Measurements from ENCODE around the gene JKAMP. TPM values are rescaled to one million over a fixed set of nuclear protein-coding genes. Genes with fewer than 3 reads are reported as not detected.

Gene JKAMP
- total RNA-seq, 1 donor from 2014 or later, result 57.1 TPM

DNA sequence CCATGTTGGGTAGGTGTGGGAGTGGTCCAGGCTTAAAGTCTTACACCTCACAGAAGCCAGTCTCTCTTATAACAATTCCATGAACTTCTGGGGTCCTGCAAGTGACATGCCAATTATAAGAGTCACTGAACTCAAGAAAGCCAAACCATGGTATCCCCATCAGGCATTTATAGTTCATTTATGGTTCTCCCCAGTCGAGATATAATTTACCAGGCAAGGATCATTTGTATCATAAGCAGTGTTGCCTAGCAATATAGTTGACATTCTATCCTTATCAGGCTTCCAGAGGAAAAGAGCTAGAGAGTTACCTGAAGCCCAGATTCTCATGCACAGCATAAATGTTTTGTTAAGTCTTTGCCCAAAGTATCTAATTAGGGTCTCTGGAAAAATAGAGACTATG is 8.1 kb downstream of the JKAMP start:
- no peak for DNase-seq (ENCODE audit: low read depth)
- TF ChIP-seq, protein P1, sequence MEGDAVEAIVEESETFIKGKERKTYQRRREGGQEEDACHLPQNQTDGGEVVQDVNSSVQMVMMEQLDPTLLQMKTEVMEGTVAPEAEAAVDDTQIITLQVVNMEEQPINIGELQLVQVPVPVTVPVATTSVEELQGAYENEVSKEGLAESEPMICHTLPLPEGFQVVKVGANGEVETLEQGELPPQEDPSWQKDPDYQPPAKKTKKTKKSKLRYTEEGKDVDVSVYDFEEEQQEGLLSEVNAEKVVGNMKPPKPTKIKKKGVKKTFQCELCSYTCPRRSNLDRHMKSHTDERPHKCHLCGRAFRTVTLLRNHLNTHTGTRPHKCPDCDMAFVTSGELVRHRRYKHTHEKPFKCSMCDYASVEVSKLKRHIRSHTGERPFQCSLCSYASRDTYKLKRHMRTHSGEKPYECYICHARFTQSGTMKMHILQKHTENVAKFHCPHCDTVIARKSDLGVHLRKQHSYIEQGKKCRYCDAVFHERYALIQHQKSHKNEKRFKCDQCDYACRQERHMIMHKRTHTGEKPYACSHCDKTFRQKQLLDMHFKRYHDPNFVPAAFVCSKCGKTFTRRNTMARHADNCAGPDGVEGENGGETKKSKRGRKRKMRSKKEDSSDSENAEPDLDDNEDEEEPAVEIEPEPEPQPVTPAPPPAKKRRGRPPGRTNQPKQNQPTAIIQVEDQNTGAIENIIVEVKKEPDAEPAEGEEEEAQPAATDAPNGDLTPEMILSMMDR (conservative IDR thresholded peaks at IDR 0.05; ENCODE audit: low read depth, low read length), result no peak
- H3K4me3 ChIP-seq (ENCODE audit: low read depth, low read length), result no peak overlapping the region

DNA sequence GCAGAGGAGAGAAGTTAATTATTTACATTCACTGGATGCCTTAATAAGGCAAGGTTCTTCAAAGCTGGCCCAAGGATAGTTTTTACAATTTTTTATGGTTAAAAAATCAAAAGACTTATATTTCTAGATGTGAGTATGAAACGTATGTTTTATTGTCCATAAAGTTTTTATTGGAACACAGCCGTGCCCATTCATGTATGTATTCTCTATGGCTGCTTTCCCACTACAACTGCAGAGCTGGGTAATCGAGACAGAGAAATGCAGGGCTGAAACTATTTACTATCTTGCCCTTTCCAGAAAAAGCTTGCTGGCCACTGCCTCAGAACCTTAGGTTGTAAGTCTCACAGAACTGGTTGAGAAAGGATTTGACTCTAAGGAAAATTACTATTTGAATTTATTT is 16.4 kb downstream of the JKAMP start:
- TF ChIP-seq, protein P1 (conservative IDR thresholded peaks at IDR 0.05; ENCODE audit: low read depth, low read length), result no peak
- DNase-seq (ENCODE audit: low read depth), result no peak
- no peak overlapping the region for H3K4me3 ChIP-seq (ENCODE audit: low read depth, low read length)

- TF ChIP-seq, protein P1 (conservative IDR thresholded peaks at IDR 0.05; ENCODE audit: low read depth, low read length), result no peak
- DNase-seq (ENCODE audit: low read depth), result no peak
- no peak overlapping the region for H3K4me3 ChIP-seq (ENCODE audit: low read depth, low read length)
Observed at GRCh38 chr14:59503256-59503655, 18.9 kb downstream of the JKAMP start.

DNA sequence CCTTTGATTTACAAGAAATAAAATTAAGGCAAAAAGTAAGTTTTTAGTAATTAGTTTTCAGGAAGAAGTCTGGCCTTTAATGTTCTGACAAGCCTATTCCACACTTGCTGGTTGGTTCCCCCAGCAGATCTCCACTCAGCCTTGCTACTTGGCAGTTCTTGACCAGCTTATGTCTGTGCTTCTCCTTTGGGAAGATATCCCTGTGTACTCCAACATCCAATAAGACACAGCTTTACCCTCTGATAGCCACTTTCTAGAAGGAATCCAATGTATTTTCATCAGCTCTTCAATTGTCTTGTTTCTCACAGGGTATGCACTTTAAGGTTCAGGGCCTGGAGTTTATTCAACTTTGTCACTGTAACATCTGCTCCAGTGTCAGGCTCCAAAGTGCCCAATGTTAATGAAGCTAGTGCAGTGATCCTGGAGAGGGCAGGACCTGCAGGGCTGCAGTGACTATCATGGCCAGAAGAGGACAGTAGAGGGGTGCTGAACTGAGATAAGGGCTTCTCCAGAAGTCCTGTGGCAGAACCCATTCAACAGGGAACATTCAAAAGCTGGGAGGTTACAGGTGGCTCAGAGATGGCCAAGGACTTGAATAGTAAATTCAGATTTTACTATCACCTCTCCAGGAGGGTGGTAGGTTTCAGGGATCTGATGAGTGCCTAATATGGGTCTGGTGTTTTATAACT is 22.9 kb downstream of the JKAMP start:
- no peak overlapping the region for H3K4me3 ChIP-seq (ENCODE audit: low read depth, low read length)
- TF ChIP-seq, protein P1 (conservative IDR thresholded peaks at IDR 0.05; ENCODE audit: low read depth, low read length), result peak; percentile 93
- DNase-seq (ENCODE audit: low read depth), result no peak

DNA sequence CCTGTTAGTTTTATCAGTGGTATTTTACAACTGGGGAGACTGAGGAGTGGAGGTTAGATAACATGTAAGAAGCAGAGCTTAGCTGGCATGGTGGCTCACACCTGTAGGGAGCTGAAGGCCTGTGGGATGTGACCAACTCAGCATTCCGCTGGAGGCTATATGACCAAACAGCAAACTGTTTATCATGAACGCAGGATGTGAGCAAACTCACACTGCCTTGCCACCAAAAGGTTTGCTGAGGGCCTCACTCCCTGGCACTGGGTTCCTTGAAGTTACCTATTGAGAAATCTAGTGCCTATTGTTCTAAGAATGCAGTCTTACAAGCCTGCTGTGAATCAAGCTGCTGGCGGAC is 23.4 kb downstream of the JKAMP start:
- TF ChIP-seq, protein P1 (conservative IDR thresholded peaks at IDR 0.05; ENCODE audit: low read depth, low read length), result no peak
- DNase-seq (ENCODE audit: low read depth), result no peak
- no peak overlapping the region for H3K4me3 ChIP-seq (ENCODE audit: low read depth, low read length)

- H3K4me3 ChIP-seq (ENCODE audit: low read depth, low read length), result no peak overlapping the region
- no peak for DNase-seq (ENCODE audit: low read depth)
- TF ChIP-seq, protein P1 (conservative IDR thresholded peaks at IDR 0.05; ENCODE audit: low read depth, low read length), result no peak
Observed at GRCh38 chr14:59509101-59509500, 24.8 kb downstream of the JKAMP start.

GRCh38 chr14:59510001-59510400 is 25.7 kb downstream of the JKAMP start:
- TF ChIP-seq, protein P1 (conservative IDR thresholded peaks at IDR 0.05; ENCODE audit: low read depth, low read length), result no peak
- DNase-seq (ENCODE audit: low read depth), result no peak
- H3K4me3 ChIP-seq (ENCODE audit: low read depth, low read length), result no peak overlapping the region
